Gastrocnemius medialis (tissue), 4 donors: ENCODE data around the gene GOLGA3. TPM values are rescaled to one million over a fixed set of nuclear protein-coding genes. Genes with fewer than 3 reads are reported as not detected.

Source experiments
- ATAC-seq, 2 donors: fragments of 150-250 bp; one replicate each; pipeline ENCODE4 v1.9.1; 2016
- DNase-seq, 2 donors: peaks; one replicate each; pipeline ENCODE4 v3.0.0-alpha.2; 2019
- H3K27ac ChIP-seq, 4 donors: fragments of 200-600 bp; sonication (generic); 1 replicate in 1 of 4; 2 replicates in 3 of 4; pipeline ENCODE4 v1.5.1; 2016 to 2018; ENCODE audit warnings: mild to moderate bottlenecking in 2 of 4, moderate library complexity in 1 of 4
- H3K27me3 ChIP-seq, 3 donors: fragments of 200-600 bp; sonication (generic) in 2 of 3; 1 replicate in 1 of 3; 2 replicates in 2 of 3; pipeline versions ENCODE4 v1.5.1 to v1.6.0; 2016 to 2019; ENCODE audit warnings: mild to moderate bottlenecking in 1 of 3, moderate library complexity in 1 of 3
- H3K36me3 ChIP-seq, 2 donors: fragments of 200-600 bp; sonication (generic) in 1 of 2; one replicate each; pipeline ENCODE4 v1.5.1; 2017 to 2018
- H3K4me1 ChIP-seq, 2 donors: fragments of 200-600 bp; sonication (generic) in 1 of 2; one replicate each; pipeline ENCODE4 v1.5.1; 2016 to 2017; ENCODE audit warnings: mild to moderate bottlenecking in 2 of 2
- H3K4me3 ChIP-seq, 4 donors: fragments of 200-600 bp; sonication (generic) in 3 of 4; 1 replicate in 1 of 4; 2 replicates in 3 of 4; pipeline ENCODE4 v1.5.1; 2016 to 2019; ENCODE audit warnings: mild to moderate bottlenecking in 2 of 4
- H3K9me3 ChIP-seq, 3 donors: fragments of 200-600 bp; sonication (generic) in 2 of 3; 1 replicate in 1 of 3; 2 replicates in 2 of 3; pipeline ENCODE4 v1.5.1; 2016 to 2019
- POLR2A ChIP-seq, 2 donors: fragments of 450-650 bp; IDR thresholded peaks; one replicate each; pipeline ENCODE4 v1.6.1; 2017; ENCODE audit warnings: antibody characterized with exemption in 2 of 2, mild to moderate bottlenecking in 2 of 2, moderate library complexity in 2 of 2
- in situ Hi-C, 4 donors: fragments of 200-750 bp; cut with MboI; loops; one replicate each; pipeline versions ENCODE4 v1.15.0 to v1.8.0; 2017; ENCODE audit warnings: low sequenced_read_pairs in 4 of 4
- intact Hi-C: fragments of 100-400 bp; cut with DNase I; formaldehyde crosslinking; loops from one replicate; pipeline ENCODE4 v1.15.1; 2023; ENCODE audit warnings: low total_unique reads
- total RNA-seq, 4 donors: library from RNA; depleted of rRNA; stranded (reverse); fragments of >200 nt; gene quantifications; one replicate each; pipeline versions ENCODE4 v1.1.0 to v1.2.3, GENCODE V29; 2016
- TF ChIP-seq, protein P1 (sequence below), 5 experiments: fragments of 450-650 bp in 3 of 5; fragments of 200-600 bp in 2 of 5; sonication (generic) in 2 of 5; IDR thresholded peaks in 4 of 5; conservative IDR thresholded peaks in 1 of 5; 1 replicate in 4 of 5; 2 replicates in 1 of 5; pipeline ENCODE4 v1.5.1; 2016 to 2019; ENCODE audit warnings: antibody characterized with exemption in 5 of 5, mild to moderate bottlenecking in 3 of 5, moderate library complexity in 3 of 5

Gene GOLGA3
- total RNA-seq, 4 donors from 2014 or later: 30.0 to 50.0 (median 39.6) TPM

- in situ Hi-C loops (no loop called here), intact Hi-C loops (no loop called here)
- no peak for ATAC-seq
- Histone ChIP-seq H3K4me3 (no peak overlapping the region), H3K36me3 (peaks cover 0 to 63% of the 10 kb centered on the region in 2 donors), H3K4me1 (no peaks in the 10 kb centered on the region), H3K9me3 (no peaks in the 10 kb centered on the region), H3K27ac (no peak overlapping the region), H3K27me3 (no peaks in the 10 kb centered on the region)
- DNase-seq: no peak
- TF ChIP-seq, protein P1, sequence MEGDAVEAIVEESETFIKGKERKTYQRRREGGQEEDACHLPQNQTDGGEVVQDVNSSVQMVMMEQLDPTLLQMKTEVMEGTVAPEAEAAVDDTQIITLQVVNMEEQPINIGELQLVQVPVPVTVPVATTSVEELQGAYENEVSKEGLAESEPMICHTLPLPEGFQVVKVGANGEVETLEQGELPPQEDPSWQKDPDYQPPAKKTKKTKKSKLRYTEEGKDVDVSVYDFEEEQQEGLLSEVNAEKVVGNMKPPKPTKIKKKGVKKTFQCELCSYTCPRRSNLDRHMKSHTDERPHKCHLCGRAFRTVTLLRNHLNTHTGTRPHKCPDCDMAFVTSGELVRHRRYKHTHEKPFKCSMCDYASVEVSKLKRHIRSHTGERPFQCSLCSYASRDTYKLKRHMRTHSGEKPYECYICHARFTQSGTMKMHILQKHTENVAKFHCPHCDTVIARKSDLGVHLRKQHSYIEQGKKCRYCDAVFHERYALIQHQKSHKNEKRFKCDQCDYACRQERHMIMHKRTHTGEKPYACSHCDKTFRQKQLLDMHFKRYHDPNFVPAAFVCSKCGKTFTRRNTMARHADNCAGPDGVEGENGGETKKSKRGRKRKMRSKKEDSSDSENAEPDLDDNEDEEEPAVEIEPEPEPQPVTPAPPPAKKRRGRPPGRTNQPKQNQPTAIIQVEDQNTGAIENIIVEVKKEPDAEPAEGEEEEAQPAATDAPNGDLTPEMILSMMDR (IDR thresholded peaks at IDR 0.05 in 4 of 5, conservative IDR thresholded peaks at IDR 0.05 in 1 of 5): no peak
- no peak for TF ChIP-seq POLR2A (IDR thresholded peaks at IDR 0.05)
Measured at GRCh38 chr12:132872975-132873421, 44.3 kb upstream of the GOLGA3 start.

DNA sequence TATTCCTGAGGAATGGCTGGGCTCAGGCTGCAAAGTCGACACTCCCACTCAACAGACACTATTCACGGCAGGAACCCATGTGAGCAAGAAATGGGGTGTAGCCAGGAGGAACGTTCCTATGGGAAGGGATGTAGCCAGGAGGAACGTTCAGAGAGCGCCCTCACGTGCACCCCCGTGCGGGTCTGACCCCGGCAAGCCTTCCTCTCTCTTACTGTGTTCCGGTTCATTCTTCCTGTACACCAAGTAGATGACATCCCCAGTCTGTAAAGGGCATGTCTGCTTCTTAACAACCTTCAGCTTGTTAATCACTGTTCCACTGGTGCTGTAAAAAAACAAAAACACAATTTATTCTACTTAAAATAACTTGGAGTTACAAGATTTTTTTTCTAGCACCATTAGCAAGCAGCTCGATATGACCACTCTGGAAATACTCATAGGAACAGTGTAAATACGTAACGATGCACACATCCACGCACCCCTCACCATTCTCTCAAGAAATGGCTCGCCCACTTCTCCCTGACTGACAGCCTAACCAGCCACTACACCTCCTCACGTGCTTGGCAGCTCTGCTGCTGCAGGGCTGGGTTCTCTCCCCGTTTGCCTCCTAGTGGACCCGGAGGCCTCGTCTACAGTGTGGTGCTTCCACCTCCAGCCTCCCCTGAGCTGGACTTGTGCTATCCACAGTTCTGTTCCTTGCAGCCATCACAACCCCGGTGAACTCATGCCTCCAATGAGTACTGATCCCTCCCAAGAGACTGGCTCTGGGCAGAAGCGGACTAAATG lies 43.6 kb upstream of the GOLGA3 start:
- no peak overlapping the region for H3K27ac ChIP-seq
- H3K36me3 ChIP-seq: peaks cover 0 to 69% of the 10 kb centered on the region in 2 donors
- H3K27me3 ChIP-seq: no peaks in the 10 kb centered on the region
- H3K4me1 ChIP-seq: no peaks in the 10 kb centered on the region
- in situ Hi-C loops: no loop called here
- ATAC-seq: no peak
- TF ChIP-seq, protein P1 (IDR thresholded peaks at IDR 0.05 in 4 of 5, conservative IDR thresholded peaks at IDR 0.05 in 1 of 5): no peak
- TF ChIP-seq POLR2A (IDR thresholded peaks at IDR 0.05): no peak
- no peak for DNase-seq
- no peak overlapping the region for H3K4me3 ChIP-seq
- intact Hi-C loops: no loop called here
- H3K9me3 ChIP-seq: no peaks in the 10 kb centered on the region

GRCh38 chr12:132869551-132869950 lies 40.9 kb upstream of the GOLGA3 start:
- H3K4me1 ChIP-seq: no peaks in the 10 kb centered on the region
- no peak overlapping the region for H3K27ac ChIP-seq
- ATAC-seq (no peak), DNase-seq (no peak)
- intact Hi-C loops: no loop called here
- no peak overlapping the region for H3K4me3 ChIP-seq
- H3K36me3 ChIP-seq: peaks cover 0 to 54% of the 10 kb centered on the region in 2 donors
- in situ Hi-C loops: no loop called here
- no peak for TF ChIP-seq POLR2A (IDR thresholded peaks at IDR 0.05)
- TF ChIP-seq, protein P1 (IDR thresholded peaks at IDR 0.05 in 4 of 5, conservative IDR thresholded peaks at IDR 0.05 in 1 of 5): no peak
- no peaks in the 10 kb centered on the region for H3K9me3 ChIP-seq
- no peaks in the 10 kb centered on the region for H3K27me3 ChIP-seq

DNA sequence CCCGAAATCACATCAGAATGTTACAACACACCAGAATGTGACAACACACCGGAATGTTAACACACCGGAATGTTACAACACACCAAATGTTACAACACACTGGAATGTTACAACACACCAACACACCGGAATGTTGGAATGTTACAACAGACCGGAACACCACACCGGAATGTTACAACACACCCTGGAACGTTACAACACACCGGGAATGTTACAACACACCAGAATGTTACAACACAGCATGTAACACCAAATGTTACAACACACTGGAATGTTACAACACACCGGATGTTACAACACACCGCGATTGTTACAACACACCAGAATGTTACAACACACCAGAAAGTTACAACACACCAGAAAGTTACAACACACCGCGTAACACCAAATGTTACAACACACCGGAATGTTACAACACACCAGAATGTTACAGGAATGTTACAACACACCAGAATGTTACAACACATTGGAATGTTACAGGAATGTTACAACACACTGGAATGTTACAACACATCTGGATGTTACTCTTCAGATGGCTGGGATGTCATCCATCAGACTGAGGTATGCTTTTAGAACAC lies 37.7 kb upstream of the GOLGA3 start:
- no peaks in the 10 kb centered on the region for H3K4me1 ChIP-seq
- H3K27me3 ChIP-seq: no peaks in the 10 kb centered on the region
- in situ Hi-C loops (no loop called here), intact Hi-C loops (no loop called here)
- ATAC-seq: peak in 1 of 2 donors; percentile 33
- H3K36me3 ChIP-seq: peaks cover 0 to 48% of the 10 kb centered on the region in 2 donors
- no peaks in the 10 kb centered on the region for H3K9me3 ChIP-seq
- TF ChIP-seq, protein P1 (IDR thresholded peaks at IDR 0.05 in 4 of 5, conservative IDR thresholded peaks at IDR 0.05 in 1 of 5): no peak
- no peak for TF ChIP-seq POLR2A (IDR thresholded peaks at IDR 0.05)
- DNase-seq: no peak
- peak overlapping the region in 1 of 4 donors; percentile 50 for H3K27ac ChIP-seq
- H3K4me3 ChIP-seq: no peak overlapping the region
